ENCODE measurements around the gene COX6A1. TPM values are rescaled to one million over a fixed set of nuclear protein-coding genes. Genes with fewer than 3 reads are reported as not detected.

COX6A1 gene
- total RNA-seq, 1 donor = 215 TPM

Other genes with a start within 250 kb of the COX6A1 start
- gene GCN1, start 243.4 kb upstream of the COX6A1 start, total RNA-seq = 147 and 210 TPM in 2 replicates
- 1,973 and 2,129 TPM in 2 replicates for gene RPLP0, start 237.0 kb upstream of the COX6A1 start, total RNA-seq
- 63.0 and 67.3 TPM in 2 replicates for gene PXN, start 172.4 kb upstream of the COX6A1 start, total RNA-seq
- under 0.01 TPM in 2 replicates for gene RNU4-2, start 146.2 kb upstream of the COX6A1 start, total RNA-seq
- under 0.01 TPM in 2 replicates for gene RNU4-1, start 144.9 kb upstream of the COX6A1 start, total RNA-seq
- gene SIRT4, start 135.8 kb upstream of the COX6A1 start, total RNA-seq = 1.3 and 1.6 TPM in 2 replicates
- gene PLA2G1B, start 110.3 kb upstream of the COX6A1 start, total RNA-seq = not detected in 2 replicates
- not detected in 2 replicates for gene MSI1, start 68.9 kb upstream of the COX6A1 start, total RNA-seq
- 18.7 and 30.7 TPM in 2 replicates for gene TRIAP1, start 8.3 kb downstream of the COX6A1 start, total RNA-seq
- gene GATC, start 8.3 kb downstream of the COX6A1 start, total RNA-seq = 13.5 and 20.7 TPM in 2 replicates
- gene SRSF9, start 31.6 kb downstream of the COX6A1 start, total RNA-seq = 148 and 192 TPM in 2 replicates
- gene DYNLL1, start 58.0 kb downstream of the COX6A1 start, total RNA-seq = 206 and 280 TPM in 2 replicates
- 18.4 and 29.8 TPM in 2 replicates for gene COQ5, start 91.0 kb downstream of the COX6A1 start, total RNA-seq
- 127 and 175 TPM in 2 replicates for gene RNF10, start 96.2 kb downstream of the COX6A1 start, total RNA-seq
- gene POP5, start 143.3 kb downstream of the COX6A1 start, total RNA-seq = 35.8 and 40.6 TPM in 2 replicates
- gene CABP1, start 202.5 kb downstream of the COX6A1 start, total RNA-seq = not detected in 2 replicates
- 126 and 224 TPM in 2 replicates for gene MLEC, start 249.0 kb downstream of the COX6A1 start, total RNA-seq

All from fibroblast of villous mesenchyme (primary cell).